ENCODE results near the gene UTS2R.
A peak's percentile ranks its signal among the peaks of the same experiment; 100 is the strongest.

DNA sequence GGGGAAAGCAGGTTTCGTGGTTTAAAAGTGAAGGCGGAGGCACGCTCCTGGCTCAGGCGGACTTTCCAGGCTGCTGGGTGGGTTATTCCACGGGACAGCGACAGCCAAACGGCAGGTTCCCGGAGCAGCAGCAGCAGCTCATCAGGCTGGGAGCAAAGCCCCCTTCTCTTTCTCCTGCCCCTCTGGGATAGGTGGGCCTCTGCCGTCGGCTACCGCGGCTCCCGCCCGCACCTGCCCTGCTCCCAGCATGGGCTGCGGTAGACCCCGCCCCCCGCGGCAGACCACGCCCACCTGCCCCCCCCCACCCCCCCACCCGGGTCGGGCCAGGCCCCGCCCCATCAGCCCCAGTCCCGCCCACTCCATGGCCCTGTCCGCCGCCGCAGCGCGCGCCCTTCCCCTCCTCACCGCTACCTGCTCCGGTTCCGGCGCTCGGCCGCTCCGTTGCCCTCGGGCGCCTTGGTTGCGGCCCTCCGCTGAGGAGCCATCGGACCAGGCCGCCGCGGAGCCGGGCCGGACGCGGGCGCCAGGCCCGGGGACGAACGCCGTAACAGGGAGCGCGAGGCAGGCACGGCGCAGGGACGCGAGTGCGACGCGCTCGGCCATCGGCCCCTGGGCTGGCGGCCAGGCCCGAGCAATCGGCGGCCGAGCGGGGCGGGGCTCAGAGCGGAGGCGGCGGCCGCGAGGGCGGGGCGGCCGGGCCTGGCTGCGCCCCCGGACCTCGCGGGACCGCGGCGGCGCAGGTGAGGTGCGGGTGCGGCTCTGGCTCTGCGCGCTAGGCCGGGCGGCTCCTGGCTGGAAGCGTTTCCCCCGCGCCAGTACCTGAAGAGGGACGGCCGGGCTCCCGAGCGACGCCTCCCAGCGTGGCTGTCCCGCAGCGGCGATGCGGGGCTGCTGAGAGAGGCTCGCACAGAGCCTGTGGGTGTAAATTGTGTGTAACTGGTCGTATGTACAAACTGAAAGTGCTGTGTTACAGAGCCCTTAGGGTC, 46.7 kb downstream of the UTS2R start, which contains the start of the genes HEXD and OGFOD3:
- TF ChIP-seq, protein P1, sequence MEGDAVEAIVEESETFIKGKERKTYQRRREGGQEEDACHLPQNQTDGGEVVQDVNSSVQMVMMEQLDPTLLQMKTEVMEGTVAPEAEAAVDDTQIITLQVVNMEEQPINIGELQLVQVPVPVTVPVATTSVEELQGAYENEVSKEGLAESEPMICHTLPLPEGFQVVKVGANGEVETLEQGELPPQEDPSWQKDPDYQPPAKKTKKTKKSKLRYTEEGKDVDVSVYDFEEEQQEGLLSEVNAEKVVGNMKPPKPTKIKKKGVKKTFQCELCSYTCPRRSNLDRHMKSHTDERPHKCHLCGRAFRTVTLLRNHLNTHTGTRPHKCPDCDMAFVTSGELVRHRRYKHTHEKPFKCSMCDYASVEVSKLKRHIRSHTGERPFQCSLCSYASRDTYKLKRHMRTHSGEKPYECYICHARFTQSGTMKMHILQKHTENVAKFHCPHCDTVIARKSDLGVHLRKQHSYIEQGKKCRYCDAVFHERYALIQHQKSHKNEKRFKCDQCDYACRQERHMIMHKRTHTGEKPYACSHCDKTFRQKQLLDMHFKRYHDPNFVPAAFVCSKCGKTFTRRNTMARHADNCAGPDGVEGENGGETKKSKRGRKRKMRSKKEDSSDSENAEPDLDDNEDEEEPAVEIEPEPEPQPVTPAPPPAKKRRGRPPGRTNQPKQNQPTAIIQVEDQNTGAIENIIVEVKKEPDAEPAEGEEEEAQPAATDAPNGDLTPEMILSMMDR (IDR thresholded peaks at IDR 0.05): peak in 5 of 6 experiments; percentile 6 to 63 (median 54)
- TF ChIP-seq POLR2A (IDR thresholded peaks at IDR 0.05) (peak in 2 of 4 donors; percentile 28 to 79), EP300 (IDR thresholded peaks at IDR 0.05) (no peak), POLR2AphosphoS5 (IDR thresholded peaks at IDR 0.05) (peak; percentile 38 to 75)

Measured in upper lobe of left lung (tissue), 4 donors.